Suprapubic skin (tissue), 4 donors: ENCODE measurements around the gene DLAT. TPM values are rescaled to one million over a fixed set of nuclear protein-coding genes. Genes with fewer than 3 reads are reported as not detected.

Experiments
- DNase-seq, 2 donors: peaks; one replicate each; pipeline ENCODE4 v3.0.0-alpha.2; 2019; ENCODE audit warnings: low spot score in 2 of 2
- H3K27ac ChIP-seq: fragments of 200-600 bp; sonication (generic); one replicate; pipeline ENCODE4 v1.5.1; 2019
- H3K27me3 ChIP-seq: fragments of 200-600 bp; sonication (generic); one replicate; pipeline ENCODE4 v1.5.1; 2019
- H3K36me3 ChIP-seq: fragments of 200-600 bp; sonication (generic); one replicate; pipeline ENCODE4 v1.5.1; 2019
- H3K4me1 ChIP-seq: fragments of 200-600 bp; sonication (generic); one replicate; pipeline ENCODE4 v1.5.1; 2019
- H3K4me3 ChIP-seq: fragments of 200-600 bp; sonication (generic); one replicate; pipeline ENCODE4 v1.5.1; 2019; ENCODE audit warnings: mild to moderate bottlenecking
- H3K9me3 ChIP-seq: fragments of 200-600 bp; sonication (generic); one replicate; pipeline ENCODE4 v1.5.1; 2019
- EP300 ChIP-seq: sonication (generic); formaldehyde crosslinking; IDR thresholded peaks from one replicate; pipeline ENCODE4 v1.6.1; 2017; ENCODE audit warnings: antibody characterized with exemption
- POLR2A ChIP-seq, 2 donors: fragments of 450-650 bp; IDR thresholded peaks; one replicate each; pipeline ENCODE4 v1.6.1; 2017; ENCODE audit warnings: antibody characterized with exemption in 2 of 2, mild to moderate bottlenecking in 2 of 2, moderate library complexity in 2 of 2
- POLR2AphosphoS5 ChIP-seq, 3 donors: sonication (generic); formaldehyde crosslinking; IDR thresholded peaks; one replicate each; pipeline ENCODE4 v1.6.1; 2017; ENCODE audit warnings: antibody characterized with exemption in 3 of 3
- WGBS: methylation state at CpG from one replicate; pipeline ENCODE4 v1.1.5; 2018; 5-methylcytosine and 5-hydroxymethylcytosine counted together
- total RNA-seq, 4 donors: library from RNA; depleted of rRNA; stranded (reverse); fragments of >200 nt; gene quantifications; one replicate each; pipeline ENCODE4 v1.1.0, GENCODE V29; 2016
- TF ChIP-seq, protein P1 (sequence below), 2 donors: fragments of 200-600 bp in 1 of 2; fragments of 450-650 bp in 1 of 2; sonication (generic) in 1 of 2; IDR thresholded peaks; one replicate each; pipeline ENCODE4 v1.5.1; 2016 to 2019; ENCODE audit warnings: antibody characterized with exemption in 2 of 2, mild to moderate bottlenecking in 1 of 2, moderate library complexity in 1 of 2

DLAT gene
- total RNA-seq, 4 donors from 2014 or later: 16.0 to 32.5 (median 24.4) TPM

DNA sequence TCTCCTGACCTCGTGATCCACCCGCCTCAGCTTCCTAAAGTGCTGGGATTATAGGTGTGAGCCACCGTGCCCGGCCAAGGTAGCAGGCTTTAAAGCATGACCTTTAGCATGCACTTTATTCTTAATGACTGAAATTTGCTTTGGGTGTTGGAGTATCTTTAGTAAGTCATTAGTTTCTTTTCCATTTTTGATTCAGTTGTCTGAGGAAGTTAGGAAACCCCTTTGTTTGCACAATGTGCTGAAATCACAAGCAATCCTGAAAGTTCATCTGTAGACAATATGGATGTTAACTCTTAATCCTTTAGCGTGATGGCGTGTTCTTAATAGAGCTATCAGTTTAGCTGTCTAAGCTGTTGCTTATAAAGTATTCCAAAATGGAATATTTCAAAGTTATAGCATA is 78.2 kb downstream of the DLAT start:
- Histone ChIP-seq H3K4me3 (no peak overlapping the region), H3K27me3 (no peaks in the 10 kb centered on the region), H3K27ac (no peak overlapping the region), H3K36me3 (peaks cover 9% of the 10 kb centered on the region), H3K9me3 (no peaks in the 10 kb centered on the region), H3K4me1 (no peaks in the 10 kb centered on the region)
- 75% methylated on average over 6 of the region's 6 CpGs for WGBS
- TF ChIP-seq POLR2A (IDR thresholded peaks at IDR 0.05) (no peak), POLR2AphosphoS5 (IDR thresholded peaks at IDR 0.05) (no peak), EP300 (no peak)
- TF ChIP-seq, protein P1, sequence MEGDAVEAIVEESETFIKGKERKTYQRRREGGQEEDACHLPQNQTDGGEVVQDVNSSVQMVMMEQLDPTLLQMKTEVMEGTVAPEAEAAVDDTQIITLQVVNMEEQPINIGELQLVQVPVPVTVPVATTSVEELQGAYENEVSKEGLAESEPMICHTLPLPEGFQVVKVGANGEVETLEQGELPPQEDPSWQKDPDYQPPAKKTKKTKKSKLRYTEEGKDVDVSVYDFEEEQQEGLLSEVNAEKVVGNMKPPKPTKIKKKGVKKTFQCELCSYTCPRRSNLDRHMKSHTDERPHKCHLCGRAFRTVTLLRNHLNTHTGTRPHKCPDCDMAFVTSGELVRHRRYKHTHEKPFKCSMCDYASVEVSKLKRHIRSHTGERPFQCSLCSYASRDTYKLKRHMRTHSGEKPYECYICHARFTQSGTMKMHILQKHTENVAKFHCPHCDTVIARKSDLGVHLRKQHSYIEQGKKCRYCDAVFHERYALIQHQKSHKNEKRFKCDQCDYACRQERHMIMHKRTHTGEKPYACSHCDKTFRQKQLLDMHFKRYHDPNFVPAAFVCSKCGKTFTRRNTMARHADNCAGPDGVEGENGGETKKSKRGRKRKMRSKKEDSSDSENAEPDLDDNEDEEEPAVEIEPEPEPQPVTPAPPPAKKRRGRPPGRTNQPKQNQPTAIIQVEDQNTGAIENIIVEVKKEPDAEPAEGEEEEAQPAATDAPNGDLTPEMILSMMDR (IDR thresholded peaks at IDR 0.05): no peak
- no peak for DNase-seq

DNA sequence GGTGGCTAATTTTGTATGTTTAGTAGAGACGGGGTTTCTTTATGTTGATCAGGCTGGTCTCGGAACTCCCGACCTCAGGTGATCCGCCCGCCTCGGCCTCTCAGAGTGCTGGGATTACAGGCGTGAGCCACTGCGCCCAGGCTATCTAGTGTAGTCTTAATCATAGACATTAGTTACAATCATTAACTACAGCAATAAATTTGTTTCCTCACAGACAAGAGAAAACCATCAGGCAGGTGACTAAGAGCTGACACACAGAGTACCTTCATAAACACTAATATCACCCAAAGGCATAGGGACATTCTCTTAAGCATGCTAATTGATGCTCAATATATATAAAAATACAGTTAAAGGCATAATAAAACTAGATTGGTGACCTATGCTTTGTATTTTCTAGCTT is 80.9 kb downstream of the DLAT start:
- no peak for DNase-seq
- Histone ChIP-seq H3K9me3 (no peaks in the 10 kb centered on the region), H3K27ac (no peak overlapping the region), H3K4me3 (no peak overlapping the region), H3K4me1 (no peaks in the 10 kb centered on the region), H3K36me3 (peaks cover 10% of the 10 kb centered on the region), H3K27me3 (no peaks in the 10 kb centered on the region)
- no peak for TF ChIP-seq EP300
- no peak for TF ChIP-seq POLR2AphosphoS5 (IDR thresholded peaks at IDR 0.05)
- no peak for TF ChIP-seq POLR2A (IDR thresholded peaks at IDR 0.05)
- TF ChIP-seq, protein P1 (IDR thresholded peaks at IDR 0.05): no peak
- 95% methylated on average over 8 of the region's 8 CpGs for WGBS

Other genes starting within 250 kb of the DLAT start
- 10 to 100 TPM; 26.2 to 74.3 (median 31.4) TPM for gene ALG9, start 153.8 kb upstream of the DLAT start, total RNA-seq
- gene FDXACB1, start 146.2 kb upstream of the DLAT start, total RNA-seq: 1 to 10 TPM; 3.5 to 5.6 (median 3.9) TPM
- 10 to 100 TPM; 27.7 to 42.4 (median 32.7) TPM for gene CFAP68, start 145.9 kb upstream of the DLAT start, total RNA-seq
- gene CRYAB, start 113.6 kb upstream of the DLAT start, total RNA-seq: 100 to 1,000 TPM; 144 to 203 (median 176) TPM
- gene HSPB2, start 112.7 kb upstream of the DLAT start, total RNA-seq: 1 to 10 TPM in 1 of 4 donors, not detected in 3; 3.1 TPM
- gene C11orf52, start 106.5 kb upstream of the DLAT start, total RNA-seq: 10 to 100 TPM in 1 of 4 donors, 1 to 10 TPM in 3; 7.5 to 10.4 (median 9.7) TPM
- gene DIXDC1, start 88.1 kb upstream of the DLAT start, total RNA-seq: 10 to 100 TPM; 11.8 to 20.9 (median 13.1) TPM
- gene PIH1D2, start 48.6 kb downstream of the DLAT start, total RNA-seq: 1 to 10 TPM; 1.1 to 2.6 (median 2.3) TPM
- gene NKAPD1, start 48.9 kb downstream of the DLAT start, total RNA-seq: 10 to 100 TPM; 14.4 to 20.2 (median 17.1) TPM
- gene TIMM8B, start 61.3 kb downstream of the DLAT start, total RNA-seq: 10 to 100 TPM; 15.0 to 48.4 (median 37.1) TPM
- gene SDHD, start 61.5 kb downstream of the DLAT start, total RNA-seq: 100 to 1,000 TPM in 3 of 4 donors, 10 to 100 TPM in 1; 64.4 to 125 (median 109) TPM
- gene IL18, start 138.7 kb downstream of the DLAT start, total RNA-seq: 100 to 1,000 TPM; 161 to 329 (median 184) TPM
- 1 to 10 TPM in 2 of 4 donors, not detected in 2; 1.1 to 1.2 TPM for gene TEX12, start 142.0 kb downstream of the DLAT start, total RNA-seq
- gene BCO2, start 150.1 kb downstream of the DLAT start, total RNA-seq: 10 to 100 TPM in 1 of 4 donors, 1 to 10 TPM in 3; 1.2 to 28.2 (median 2.7) TPM
- 10 to 100 TPM; 22.1 to 39.2 (median 32.5) TPM for gene PTS, start 201.0 kb downstream of the DLAT start, total RNA-seq
- not detected for gene PLET1, start 235.5 kb downstream of the DLAT start, total RNA-seq